Measurements from ENCODE around the gene SUZ12.
"Not testable (repeated sequence)": the region's sequence is repeated elsewhere in the genome, so short reads cannot be mapped to it uniquely, and the experiment has no call there.

Gene SUZ12

GRCh38 chr17:31915456-31916100 lies 21.2 kb upstream of the SUZ12 start:
- no peak for DNase-seq (ENCODE audit: low read depth)
- TF ChIP-seq, protein P1, sequence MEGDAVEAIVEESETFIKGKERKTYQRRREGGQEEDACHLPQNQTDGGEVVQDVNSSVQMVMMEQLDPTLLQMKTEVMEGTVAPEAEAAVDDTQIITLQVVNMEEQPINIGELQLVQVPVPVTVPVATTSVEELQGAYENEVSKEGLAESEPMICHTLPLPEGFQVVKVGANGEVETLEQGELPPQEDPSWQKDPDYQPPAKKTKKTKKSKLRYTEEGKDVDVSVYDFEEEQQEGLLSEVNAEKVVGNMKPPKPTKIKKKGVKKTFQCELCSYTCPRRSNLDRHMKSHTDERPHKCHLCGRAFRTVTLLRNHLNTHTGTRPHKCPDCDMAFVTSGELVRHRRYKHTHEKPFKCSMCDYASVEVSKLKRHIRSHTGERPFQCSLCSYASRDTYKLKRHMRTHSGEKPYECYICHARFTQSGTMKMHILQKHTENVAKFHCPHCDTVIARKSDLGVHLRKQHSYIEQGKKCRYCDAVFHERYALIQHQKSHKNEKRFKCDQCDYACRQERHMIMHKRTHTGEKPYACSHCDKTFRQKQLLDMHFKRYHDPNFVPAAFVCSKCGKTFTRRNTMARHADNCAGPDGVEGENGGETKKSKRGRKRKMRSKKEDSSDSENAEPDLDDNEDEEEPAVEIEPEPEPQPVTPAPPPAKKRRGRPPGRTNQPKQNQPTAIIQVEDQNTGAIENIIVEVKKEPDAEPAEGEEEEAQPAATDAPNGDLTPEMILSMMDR (IDR thresholded peaks at IDR 0.05; ENCODE audit: insufficient read depth, low read depth, low read length, missing control alignments): no peak
- no peak overlapping the region for H3K4me3 ChIP-seq (ENCODE audit: low read depth, low read length)

- no peak overlapping the region for H3K4me3 ChIP-seq (ENCODE audit: low read depth, low read length)
- TF ChIP-seq, protein P1 (IDR thresholded peaks at IDR 0.05; ENCODE audit: insufficient read depth, low read depth, low read length, missing control alignments): no peak
- no peak for DNase-seq (ENCODE audit: low read depth)
Measured at GRCh38 chr17:31916491-31917064, 20.2 kb upstream of the SUZ12 start.

DNA sequence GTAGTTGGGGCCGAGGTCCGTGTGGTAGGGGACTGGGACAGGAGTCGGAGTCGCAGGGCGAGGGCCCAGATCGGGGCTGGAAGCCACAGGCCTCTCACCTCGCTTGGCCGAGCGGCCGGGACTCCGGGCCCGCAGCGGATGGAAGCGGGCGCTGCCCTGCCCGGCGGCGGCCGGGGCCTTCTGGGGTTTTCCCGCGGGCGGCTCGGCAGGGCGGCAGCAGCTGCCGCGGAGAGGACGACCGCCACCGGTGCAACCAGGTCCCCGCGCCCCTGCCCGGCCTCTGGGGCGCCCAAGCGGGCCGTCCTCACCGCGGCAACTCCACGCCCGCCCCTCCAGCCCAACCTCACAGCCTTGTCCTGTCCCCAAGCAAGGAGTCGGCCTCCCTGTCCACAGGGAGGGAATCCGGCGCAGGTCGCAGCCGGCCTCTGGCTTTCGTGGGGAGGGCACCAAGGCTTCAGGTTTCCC lies 19.7 kb upstream of the SUZ12 start:
- DNase-seq (ENCODE audit: low read depth): no peak
- TF ChIP-seq, protein P1 (IDR thresholded peaks at IDR 0.05; ENCODE audit: insufficient read depth, low read depth, low read length, missing control alignments): no peak
- H3K4me3 ChIP-seq (ENCODE audit: low read depth, low read length): no peak overlapping the region

- not testable (repeated sequence) for H3K4me3 ChIP-seq (ENCODE audit: low read depth, low read length); DNase-seq (ENCODE audit: low read depth)
Measured at GRCh38 chr17:31917721-31918120, 19.1 kb upstream of the SUZ12 start.

DNA sequence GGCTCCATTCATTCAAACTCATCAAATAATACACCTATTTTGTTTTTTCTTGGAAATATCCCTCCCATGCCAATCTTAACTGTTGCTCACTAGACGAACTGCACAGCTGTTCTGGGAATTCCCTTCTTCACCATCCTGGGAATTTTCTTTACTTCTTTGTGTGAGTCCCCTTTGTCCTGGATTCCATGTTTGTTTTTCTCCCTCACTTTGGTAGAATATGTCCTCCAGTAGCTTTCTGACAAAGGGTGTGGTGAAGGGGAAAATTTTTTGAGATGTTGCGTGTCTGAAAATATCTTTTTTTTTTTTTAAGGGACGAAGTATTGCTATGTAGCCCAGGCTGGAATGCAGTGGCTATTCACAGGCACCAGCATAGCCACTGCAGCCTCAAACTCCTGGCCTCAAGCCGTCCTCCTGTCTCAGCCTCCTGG lies 18.1 kb upstream of the SUZ12 start:
- no peak overlapping the region for H3K4me3 ChIP-seq (ENCODE audit: low read depth, low read length)
- DNase-seq (ENCODE audit: low read depth): no peak
- TF ChIP-seq, protein P1 (IDR thresholded peaks at IDR 0.05; ENCODE audit: insufficient read depth, low read depth, low read length, missing control alignments): no peak

- no peak overlapping the region for H3K4me3 ChIP-seq (ENCODE audit: low read depth, low read length)
- TF ChIP-seq, protein P1 (IDR thresholded peaks at IDR 0.05; ENCODE audit: insufficient read depth, low read depth, low read length, missing control alignments): no peak
- DNase-seq (ENCODE audit: low read depth): peak; percentile 41
Measured at GRCh38 chr17:31919802-31920525, 16.8 kb upstream of the SUZ12 start.

- no peak overlapping the region for H3K4me3 ChIP-seq (ENCODE audit: low read depth, low read length)
- TF ChIP-seq, protein P1 (IDR thresholded peaks at IDR 0.05; ENCODE audit: insufficient read depth, low read depth, low read length, missing control alignments): no peak
- no peak for DNase-seq (ENCODE audit: low read depth)
Measured at GRCh38 chr17:31926100-31926729, 10.6 kb upstream of the SUZ12 start.

Data from GM12865 (cell line).